ENCODE measurements around the gene SLC31A1. TPM values are rescaled to one million over a fixed set of nuclear protein-coding genes. Genes with fewer than 3 reads are reported as not detected.

SLC31A1 gene
- total RNA-seq, 1 donor: 45.2 TPM

DNA sequence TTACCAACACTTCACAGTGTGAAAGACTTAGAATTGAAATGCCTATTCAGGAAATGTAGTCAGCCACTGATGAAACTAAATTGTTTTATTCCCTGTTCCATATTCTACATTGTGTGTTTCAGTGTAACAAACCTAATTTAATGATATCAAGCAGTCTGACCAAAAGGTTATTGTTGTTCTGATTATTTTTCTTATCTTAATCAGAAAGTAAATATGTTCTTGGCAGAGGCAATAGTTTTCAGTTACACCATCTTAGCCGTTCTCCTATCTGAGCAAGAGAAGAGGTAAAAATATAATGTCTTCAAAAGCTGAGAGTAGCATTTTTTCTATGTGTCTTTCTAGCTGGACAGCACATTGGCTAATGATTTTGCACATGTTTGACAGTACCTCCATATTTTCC lies 36.9 kb downstream of the SLC31A1 start:
- H3K36me3 ChIP-seq (ENCODE audit: insufficient read depth, low read length): peaks cover 36% of the 10 kb centered on the region
- no peak overlapping the region for H3K4me3 ChIP-seq (ENCODE audit: insufficient read depth, low read length)
- no peaks in the 10 kb centered on the region for H3K4me1 ChIP-seq (ENCODE audit: insufficient read depth, low read length)
- H3K9me3 ChIP-seq (ENCODE audit: low read depth, low read length): no peaks in the 10 kb centered on the region
- H3K27ac ChIP-seq (ENCODE audit: low read depth, low read length): no peak overlapping the region
- no peak overlapping the region for H2AFZ ChIP-seq (ENCODE audit: low read length)
- no peaks in the 10 kb centered on the region for H3K79me2 ChIP-seq (ENCODE audit: insufficient read depth, low read length)
- no peaks in the 10 kb centered on the region for H3K27me3 ChIP-seq (ENCODE audit: insufficient read depth, low read length)
- no peak overlapping the region for H3K4me2 ChIP-seq (ENCODE audit: insufficient read depth, low read length)
- TF ChIP-seq, protein P1, sequence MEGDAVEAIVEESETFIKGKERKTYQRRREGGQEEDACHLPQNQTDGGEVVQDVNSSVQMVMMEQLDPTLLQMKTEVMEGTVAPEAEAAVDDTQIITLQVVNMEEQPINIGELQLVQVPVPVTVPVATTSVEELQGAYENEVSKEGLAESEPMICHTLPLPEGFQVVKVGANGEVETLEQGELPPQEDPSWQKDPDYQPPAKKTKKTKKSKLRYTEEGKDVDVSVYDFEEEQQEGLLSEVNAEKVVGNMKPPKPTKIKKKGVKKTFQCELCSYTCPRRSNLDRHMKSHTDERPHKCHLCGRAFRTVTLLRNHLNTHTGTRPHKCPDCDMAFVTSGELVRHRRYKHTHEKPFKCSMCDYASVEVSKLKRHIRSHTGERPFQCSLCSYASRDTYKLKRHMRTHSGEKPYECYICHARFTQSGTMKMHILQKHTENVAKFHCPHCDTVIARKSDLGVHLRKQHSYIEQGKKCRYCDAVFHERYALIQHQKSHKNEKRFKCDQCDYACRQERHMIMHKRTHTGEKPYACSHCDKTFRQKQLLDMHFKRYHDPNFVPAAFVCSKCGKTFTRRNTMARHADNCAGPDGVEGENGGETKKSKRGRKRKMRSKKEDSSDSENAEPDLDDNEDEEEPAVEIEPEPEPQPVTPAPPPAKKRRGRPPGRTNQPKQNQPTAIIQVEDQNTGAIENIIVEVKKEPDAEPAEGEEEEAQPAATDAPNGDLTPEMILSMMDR (IDR thresholded peaks at IDR 0.05; ENCODE audit: extremely low read depth, low read depth, low read length): no peak
- no peak for DNase-seq (ENCODE audit: insufficient read length, low spot score, missing footprints)
- peaks cover 2% of the 10 kb centered on the region for H4K20me1 ChIP-seq (ENCODE audit: insufficient read depth, low read length)

DNA sequence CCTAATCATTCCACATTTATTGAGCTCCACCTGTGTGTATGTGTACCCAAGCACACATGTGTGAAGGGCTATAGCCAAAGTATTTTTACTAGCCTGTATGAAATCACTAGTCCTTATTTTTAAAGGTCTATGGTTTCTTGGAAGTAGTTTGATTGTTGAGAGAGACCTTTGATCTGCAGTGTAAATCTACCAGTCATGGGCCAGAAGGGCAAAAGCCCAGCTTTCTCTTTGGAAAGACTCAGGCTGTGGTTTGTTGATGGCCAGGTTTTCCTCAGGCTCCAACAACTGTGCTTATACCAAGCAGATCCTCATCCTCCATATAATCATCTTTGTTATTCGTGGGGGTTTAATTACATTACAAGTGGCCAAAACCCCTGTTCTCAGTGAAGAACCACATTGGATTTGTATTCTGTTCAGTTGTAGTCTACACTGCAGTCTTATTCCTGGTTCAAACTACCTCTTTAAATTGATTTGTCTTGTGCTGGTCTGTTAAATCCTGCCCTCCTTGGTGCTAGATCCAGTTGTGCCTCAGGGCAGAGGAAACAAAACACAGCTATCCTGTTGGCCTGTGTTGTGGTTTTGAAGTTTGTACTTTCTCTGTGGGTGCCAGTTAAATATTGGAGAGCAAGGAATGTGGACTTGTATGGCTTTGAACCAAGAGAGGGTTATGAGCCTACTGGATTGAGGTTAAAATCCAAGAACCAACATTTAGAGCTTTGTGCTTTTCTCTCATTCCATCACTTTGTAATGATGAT lies 40.8 kb downstream of the SLC31A1 start:
- DNase-seq (ENCODE audit: insufficient read length, low spot score, missing footprints): no peak
- H3K4me3 ChIP-seq (ENCODE audit: insufficient read depth, low read length): no peak overlapping the region

GRCh38 chr9:113266174-113266573 lies 44.8 kb downstream of the SLC31A1 start:
- Histone ChIP-seq H3K4me1 (ENCODE audit: insufficient read depth, low read length) (no peaks in the 10 kb centered on the region), H3K27me3 (ENCODE audit: insufficient read depth, low read length) (no peaks in the 10 kb centered on the region), H3K79me2 (ENCODE audit: insufficient read depth, low read length) (peaks cover 5% of the 10 kb centered on the region), H3K9me3 (ENCODE audit: low read depth, low read length) (no peaks in the 10 kb centered on the region), H3K27ac (ENCODE audit: low read depth, low read length) (no peak overlapping the region), H3K36me3 (ENCODE audit: insufficient read depth, low read length) (peaks cover 43% of the 10 kb centered on the region), H3K4me3 (ENCODE audit: insufficient read depth, low read length) (no peak overlapping the region), H3K4me2 (ENCODE audit: insufficient read depth, low read length) (no peak overlapping the region), H4K20me1 (ENCODE audit: insufficient read depth, low read length) (no peaks in the 10 kb centered on the region), H2AFZ (ENCODE audit: low read length) (no peak overlapping the region)
- TF ChIP-seq, protein P1 (IDR thresholded peaks at IDR 0.05; ENCODE audit: extremely low read depth, low read depth, low read length): no peak
- DNase-seq (ENCODE audit: insufficient read length, low spot score, missing footprints): no peak

More for the DNA sequence above, 40.8 kb downstream of the SLC31A1 start:
- Histone ChIP-seq H4K20me1 (ENCODE audit: insufficient read depth, low read length) (no peaks in the 10 kb centered on the region), H3K9me3 (ENCODE audit: low read depth, low read length) (no peaks in the 10 kb centered on the region), H3K79me2 (ENCODE audit: insufficient read depth, low read length) (no peaks in the 10 kb centered on the region), H3K27ac (ENCODE audit: low read depth, low read length) (no peak overlapping the region), H3K4me1 (ENCODE audit: insufficient read depth, low read length) (no peaks in the 10 kb centered on the region), H3K4me2 (ENCODE audit: insufficient read depth, low read length) (no peak overlapping the region), H2AFZ (ENCODE audit: low read length) (no peak overlapping the region), H3K27me3 (ENCODE audit: insufficient read depth, low read length) (no peaks in the 10 kb centered on the region), H3K36me3 (ENCODE audit: insufficient read depth, low read length) (peaks cover 35% of the 10 kb centered on the region)
- TF ChIP-seq, protein P1 (IDR thresholded peaks at IDR 0.05; ENCODE audit: extremely low read depth, low read depth, low read length): no peak

- Histone ChIP-seq H2AFZ (ENCODE audit: low read length) (no peak overlapping the region), H3K9me3 (ENCODE audit: low read depth, low read length) (no peaks in the 10 kb centered on the region), H3K4me1 (ENCODE audit: insufficient read depth, low read length) (no peaks in the 10 kb centered on the region), H4K20me1 (ENCODE audit: insufficient read depth, low read length) (no peaks in the 10 kb centered on the region), H3K36me3 (ENCODE audit: insufficient read depth, low read length) (peaks cover 54% of the 10 kb centered on the region), H3K4me3 (ENCODE audit: insufficient read depth, low read length) (no peak overlapping the region), H3K4me2 (ENCODE audit: insufficient read depth, low read length) (no peak overlapping the region), H3K27me3 (ENCODE audit: insufficient read depth, low read length) (no peaks in the 10 kb centered on the region), H3K79me2 (ENCODE audit: insufficient read depth, low read length) (peaks cover 9% of the 10 kb centered on the region), H3K27ac (ENCODE audit: low read depth, low read length) (no peak overlapping the region)
- no peak for DNase-seq (ENCODE audit: insufficient read length, low spot score, missing footprints)
- TF ChIP-seq, protein P1 (IDR thresholded peaks at IDR 0.05; ENCODE audit: extremely low read depth, low read depth, low read length): no peak
Measured at GRCh38 chr9:113267911-113268566, 46.7 kb downstream of the SLC31A1 start.

Measured in osteoblast (primary cell).